ENCODE results near the gene CNR2.

DNA sequence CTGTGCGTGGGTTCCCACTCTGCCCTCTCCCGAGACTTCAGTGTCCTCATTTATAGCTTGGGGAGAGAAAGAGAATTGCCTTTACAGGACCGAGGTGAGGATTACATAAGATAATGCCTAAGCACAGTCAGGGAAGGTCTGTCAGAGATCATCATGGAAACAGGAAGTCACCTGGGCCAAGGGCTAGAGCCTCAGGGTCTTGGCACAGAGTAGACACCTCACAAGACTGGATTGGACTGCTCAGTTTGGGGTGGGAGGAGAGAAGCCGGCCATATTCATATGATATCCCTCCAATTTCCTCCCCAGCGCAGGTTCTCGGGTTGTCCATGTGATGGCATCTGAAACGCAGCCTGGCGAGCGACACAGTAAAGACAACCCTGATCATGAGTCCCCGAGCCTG lies 3.8 kb downstream of the CNR2 start:
- TF ChIP-seq, protein P1, sequence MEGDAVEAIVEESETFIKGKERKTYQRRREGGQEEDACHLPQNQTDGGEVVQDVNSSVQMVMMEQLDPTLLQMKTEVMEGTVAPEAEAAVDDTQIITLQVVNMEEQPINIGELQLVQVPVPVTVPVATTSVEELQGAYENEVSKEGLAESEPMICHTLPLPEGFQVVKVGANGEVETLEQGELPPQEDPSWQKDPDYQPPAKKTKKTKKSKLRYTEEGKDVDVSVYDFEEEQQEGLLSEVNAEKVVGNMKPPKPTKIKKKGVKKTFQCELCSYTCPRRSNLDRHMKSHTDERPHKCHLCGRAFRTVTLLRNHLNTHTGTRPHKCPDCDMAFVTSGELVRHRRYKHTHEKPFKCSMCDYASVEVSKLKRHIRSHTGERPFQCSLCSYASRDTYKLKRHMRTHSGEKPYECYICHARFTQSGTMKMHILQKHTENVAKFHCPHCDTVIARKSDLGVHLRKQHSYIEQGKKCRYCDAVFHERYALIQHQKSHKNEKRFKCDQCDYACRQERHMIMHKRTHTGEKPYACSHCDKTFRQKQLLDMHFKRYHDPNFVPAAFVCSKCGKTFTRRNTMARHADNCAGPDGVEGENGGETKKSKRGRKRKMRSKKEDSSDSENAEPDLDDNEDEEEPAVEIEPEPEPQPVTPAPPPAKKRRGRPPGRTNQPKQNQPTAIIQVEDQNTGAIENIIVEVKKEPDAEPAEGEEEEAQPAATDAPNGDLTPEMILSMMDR (IDR thresholded peaks at IDR 0.05), result no peak
- no peak for TF ChIP-seq POLR2A (IDR thresholded peaks at IDR 0.05)

All from body of pancreas (tissue), 4 donors.